Neural cell (in vitro differentiated cells): ENCODE data around the gene LRRC15.
A peak's percentile ranks its signal among the peaks of the same experiment; 100 is the strongest.

Source experiments
- CTCF ChIP-seq: fragments of 450-650 bp; IDR thresholded peaks from 2 replicates; pipeline ENCODE4 v1.5.1; 2014; ENCODE audit warnings: antibody characterized with exemption, mild to moderate bottlenecking, moderate library complexity; ENCODE audit not compliant: poor library complexity, severe bottlenecking
- EP300 ChIP-seq: fragments of 450-650 bp; conservative IDR thresholded peaks from 2 replicates; pipeline ENCODE4 v1.6.1; 2014; ENCODE audit warnings: antibody characterized with exemption, mild to moderate bottlenecking, moderate library complexity; ENCODE audit not compliant: poor library complexity, severe bottlenecking
- EZH2 ChIP-seq: fragments of 200-600, 300-800 bp; shearing (Covaris generic), sonication (generic); IDR thresholded peaks from 2 replicates; pipeline ENCODE4 v1.6.1; 2014; ENCODE audit warnings: antibody characterized with exemption, low read length, borderline replicate concordance, mild to moderate bottlenecking; ENCODE audit not compliant: insufficient read depth, poor library complexity, severe bottlenecking
- POLR2AphosphoS5 ChIP-seq: IDR thresholded peaks from 2 replicates; pipeline ENCODE4 v1.6.1; 2012
- TAF1 ChIP-seq: IDR thresholded peaks from 2 replicates; pipeline ENCODE4 v1.6.1; 2012; ENCODE audit warnings: low read depth

- TF ChIP-seq POLR2AphosphoS5 (peak; percentile 27), CTCF (no peak), EZH2 (no peak), EP300 (no peak), TAF1 (no peak)
Measured at GRCh38 chr3:194397757-194398312, 28.3 kb upstream of the LRRC15 start.
